Cardiac fibroblast (primary cell): ENCODE data around the gene RASD1.
"Not testable (repeated sequence)": the region's sequence is repeated elsewhere in the genome, so short reads cannot be mapped to it uniquely, and the experiment has no call there.

Source experiments
- DNase-seq, 2 donors: peaks; one replicate each; pipeline versions ENCODE4 v3.0.0 to v3.0.0-alpha.2; 2010; ENCODE audit warnings: low read depth in 2 of 2
- H3K4me3 ChIP-seq, 2 donors: replicated peaks in 1 of 2; 1 replicate in 1 of 2; 2 replicates in 1 of 2; pipeline ENCODE4 v1.5.1; 2011; ENCODE audit warnings: low read depth in 2 of 2, low read length in 2 of 2, mild to moderate bottlenecking in 2 of 2, moderate library complexity in 1 of 2
- TF ChIP-seq, protein P1 (sequence below): IDR thresholded peaks from one replicate; pipeline ENCODE4 v1.5.1; 2011; ENCODE audit warnings: low read depth, mild to moderate bottlenecking, low read length, inconsistent platforms

Gene RASD1

DNA sequence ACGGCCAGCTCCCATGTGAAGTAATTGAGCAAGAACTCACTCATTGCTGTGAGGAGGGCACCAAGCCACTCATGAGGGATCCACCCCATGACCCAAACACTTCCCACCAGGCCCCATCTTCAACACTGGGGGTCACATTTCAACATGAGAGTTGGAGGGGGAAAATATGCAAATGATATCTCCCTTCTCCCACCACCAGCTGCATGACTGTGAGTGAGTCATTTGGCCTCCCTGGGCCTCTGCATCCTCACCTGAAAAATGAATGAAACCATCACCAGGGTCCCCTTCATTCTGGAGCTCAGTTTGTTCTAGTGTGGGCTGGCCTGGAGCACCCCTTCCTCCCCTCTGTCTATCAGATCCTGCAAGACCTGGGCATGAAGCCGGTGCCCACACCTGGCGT is 26.2 kb downstream of the RASD1 start:
- no peak overlapping the region for H3K4me3 ChIP-seq
- DNase-seq, result no peak
- TF ChIP-seq, protein P1, sequence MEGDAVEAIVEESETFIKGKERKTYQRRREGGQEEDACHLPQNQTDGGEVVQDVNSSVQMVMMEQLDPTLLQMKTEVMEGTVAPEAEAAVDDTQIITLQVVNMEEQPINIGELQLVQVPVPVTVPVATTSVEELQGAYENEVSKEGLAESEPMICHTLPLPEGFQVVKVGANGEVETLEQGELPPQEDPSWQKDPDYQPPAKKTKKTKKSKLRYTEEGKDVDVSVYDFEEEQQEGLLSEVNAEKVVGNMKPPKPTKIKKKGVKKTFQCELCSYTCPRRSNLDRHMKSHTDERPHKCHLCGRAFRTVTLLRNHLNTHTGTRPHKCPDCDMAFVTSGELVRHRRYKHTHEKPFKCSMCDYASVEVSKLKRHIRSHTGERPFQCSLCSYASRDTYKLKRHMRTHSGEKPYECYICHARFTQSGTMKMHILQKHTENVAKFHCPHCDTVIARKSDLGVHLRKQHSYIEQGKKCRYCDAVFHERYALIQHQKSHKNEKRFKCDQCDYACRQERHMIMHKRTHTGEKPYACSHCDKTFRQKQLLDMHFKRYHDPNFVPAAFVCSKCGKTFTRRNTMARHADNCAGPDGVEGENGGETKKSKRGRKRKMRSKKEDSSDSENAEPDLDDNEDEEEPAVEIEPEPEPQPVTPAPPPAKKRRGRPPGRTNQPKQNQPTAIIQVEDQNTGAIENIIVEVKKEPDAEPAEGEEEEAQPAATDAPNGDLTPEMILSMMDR, result no peak

DNA sequence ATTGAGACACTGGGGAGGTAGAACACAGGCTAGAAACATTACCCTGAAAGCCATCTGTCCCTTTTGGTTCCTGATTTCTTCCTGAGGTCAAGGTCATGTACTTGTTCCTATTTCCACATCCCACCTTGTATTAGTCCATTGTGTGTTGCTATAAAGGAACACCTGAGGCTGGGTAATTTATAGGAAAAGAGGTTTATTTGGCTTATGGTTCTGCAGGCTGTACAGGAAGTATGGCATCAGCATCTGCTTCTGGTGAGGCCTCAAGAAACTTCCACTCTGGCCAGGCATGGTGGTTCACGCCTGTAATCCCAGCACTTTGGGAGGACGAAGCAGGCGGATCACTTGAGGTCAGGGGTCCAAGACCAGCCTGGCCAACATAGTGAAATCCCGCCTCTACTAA is 26.8 kb downstream of the RASD1 start:
- DNase-seq, result no peak
- TF ChIP-seq, protein P1, result no peak
- H3K4me3 ChIP-seq, result no peak overlapping the region

DNA sequence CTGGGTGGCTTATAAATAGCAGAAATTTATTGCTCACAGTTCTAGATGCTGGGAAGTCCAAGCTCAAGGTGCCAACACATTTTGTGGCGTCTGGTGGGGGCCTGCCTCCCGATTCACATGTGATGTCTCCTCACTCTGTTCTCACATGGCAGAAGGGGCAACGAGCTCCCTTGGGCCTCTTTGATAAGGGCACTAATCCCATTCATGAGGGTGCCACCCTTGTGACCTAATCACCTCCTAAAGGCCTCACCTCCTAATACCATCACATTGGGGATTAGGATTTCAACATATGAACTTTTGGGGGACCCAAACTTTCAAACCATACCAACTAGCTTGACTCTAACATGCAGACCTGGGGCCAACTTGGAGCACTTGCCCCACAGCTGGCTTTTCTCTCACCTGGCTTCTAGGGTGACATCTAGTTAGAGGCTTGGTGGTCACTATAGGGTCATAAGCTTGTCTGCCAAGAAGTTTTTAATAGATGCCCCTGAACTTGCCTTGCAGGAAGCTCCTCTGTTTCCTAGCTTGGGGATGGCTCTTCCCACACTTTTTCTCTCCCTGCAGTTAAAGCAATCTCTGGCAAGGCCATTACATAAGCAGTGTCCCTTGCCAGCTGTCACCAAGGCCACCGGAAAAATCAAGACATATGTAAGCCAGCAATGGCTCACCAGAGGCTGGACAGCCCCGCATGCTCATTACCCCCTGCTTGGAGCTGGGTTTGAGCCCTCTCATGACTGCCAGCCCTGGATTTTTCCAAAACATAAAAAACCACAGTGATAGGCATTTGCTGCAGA is 27.8 kb downstream of the RASD1 start:
- TF ChIP-seq, protein P1, result no peak
- DNase-seq, result no peak
- H3K4me3 ChIP-seq, result no peak overlapping the region

DNA sequence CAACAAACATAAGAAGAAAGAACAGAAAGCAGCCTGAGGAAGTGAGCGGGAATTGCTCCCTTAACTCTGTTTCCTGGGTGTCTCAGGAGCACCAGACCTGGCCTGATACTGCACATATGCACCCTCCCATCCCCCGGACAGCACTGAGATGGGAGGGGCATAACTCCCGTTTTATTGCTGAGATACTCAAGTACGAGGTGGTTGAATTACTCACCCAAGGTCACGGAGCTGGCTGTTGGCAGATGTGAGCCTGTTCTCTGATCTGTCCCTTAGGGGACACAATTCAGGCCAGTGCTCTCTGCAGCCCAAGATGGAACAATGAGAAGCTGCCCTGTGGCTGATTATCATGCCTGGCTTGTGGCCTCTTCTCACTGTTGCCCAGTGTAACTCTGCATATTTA is 28.5 kb downstream of the RASD1 start:
- H3K4me3 ChIP-seq, result no peak overlapping the region
- TF ChIP-seq, protein P1, result no peak
- DNase-seq, result peak; percentile 7 to 24

DNA sequence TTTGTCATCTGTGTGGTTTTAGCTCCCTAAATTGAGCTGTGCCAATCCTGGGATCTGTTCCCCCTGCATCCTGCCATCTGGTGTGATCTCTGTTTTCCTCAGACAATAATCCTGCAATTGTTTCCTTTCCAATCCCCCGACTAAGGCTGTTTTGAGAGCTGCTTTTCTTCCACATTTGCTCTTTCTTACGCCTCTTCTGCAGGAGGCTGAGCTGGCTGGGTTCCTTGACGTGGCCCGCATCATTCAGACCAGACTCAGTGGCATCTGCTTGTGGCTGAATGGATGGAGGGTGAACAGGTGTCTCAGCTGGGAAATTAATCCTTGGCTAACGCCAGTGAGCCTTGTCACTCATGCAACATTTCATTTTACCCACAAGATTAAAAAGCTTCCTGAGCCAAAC is 29.2 kb downstream of the RASD1 start:
- H3K4me3 ChIP-seq, result no peak overlapping the region
- DNase-seq, result no peak
- TF ChIP-seq, protein P1, result no peak

DNA sequence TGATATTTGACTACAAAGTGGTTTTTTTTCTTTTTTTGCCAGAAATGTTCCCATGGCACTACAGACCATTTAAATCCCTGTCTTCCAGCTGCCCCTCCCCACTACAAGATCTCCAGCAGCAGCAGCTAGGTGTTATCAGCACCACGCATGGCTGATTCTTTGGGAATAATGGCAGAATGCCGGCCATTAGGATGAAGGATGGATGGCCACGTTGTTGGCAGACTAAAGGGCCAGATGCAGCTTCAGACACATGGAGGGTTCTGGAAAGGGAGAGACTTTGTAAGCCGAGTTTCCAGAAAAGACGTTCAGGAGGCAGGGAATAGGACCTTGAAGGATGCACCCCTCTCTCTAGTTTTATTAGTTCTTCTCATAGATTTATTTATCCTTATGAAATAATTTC is 29.7 kb downstream of the RASD1 start:
- TF ChIP-seq, protein P1, result no peak
- no peak for DNase-seq
- H3K4me3 ChIP-seq, result no peak overlapping the region

DNA sequence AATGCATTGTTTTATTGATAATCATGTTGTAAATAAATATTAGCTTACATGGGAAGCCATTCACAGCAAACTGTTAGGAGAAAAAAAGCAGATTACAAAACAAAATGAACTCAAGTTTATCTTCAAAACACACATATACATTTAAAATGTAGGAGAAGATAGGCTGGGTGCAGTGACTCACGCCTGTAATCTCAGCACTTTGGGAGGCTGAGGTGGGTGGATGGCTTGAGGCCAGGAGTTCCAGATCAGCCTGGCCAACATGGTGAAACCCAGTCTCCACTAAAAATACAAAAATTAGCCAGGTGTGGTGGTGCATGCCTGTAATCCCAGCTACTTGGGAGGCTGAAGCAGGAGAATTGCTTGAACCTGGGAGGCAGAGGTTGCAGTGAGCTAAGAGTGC is 30.3 kb downstream of the RASD1 start:
- DNase-seq, result peak in 1 of 2 donors; percentile 6
- H3K4me3 ChIP-seq, result not testable (repeated sequence)
